GM15510 (cell line): ENCODE measurements around the gene ARFIP1.

Experiments
- POLR2A ChIP-seq: IDR thresholded peaks from 3 replicates; pipeline ENCODE4 v1.6.1; 2011; ENCODE audit warnings: borderline replicate concordance; ENCODE audit not compliant: insufficient read length; ENCODE audit errors: extremely low read depth

The ARFIP1 gene, protein sequence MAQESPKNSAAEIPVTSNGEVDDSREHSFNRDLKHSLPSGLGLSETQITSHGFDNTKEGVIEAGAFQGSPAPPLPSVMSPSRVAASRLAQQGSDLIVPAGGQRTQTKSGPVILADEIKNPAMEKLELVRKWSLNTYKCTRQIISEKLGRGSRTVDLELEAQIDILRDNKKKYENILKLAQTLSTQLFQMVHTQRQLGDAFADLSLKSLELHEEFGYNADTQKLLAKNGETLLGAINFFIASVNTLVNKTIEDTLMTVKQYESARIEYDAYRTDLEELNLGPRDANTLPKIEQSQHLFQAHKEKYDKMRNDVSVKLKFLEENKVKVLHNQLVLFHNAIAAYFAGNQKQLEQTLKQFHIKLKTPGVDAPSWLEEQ

DNA sequence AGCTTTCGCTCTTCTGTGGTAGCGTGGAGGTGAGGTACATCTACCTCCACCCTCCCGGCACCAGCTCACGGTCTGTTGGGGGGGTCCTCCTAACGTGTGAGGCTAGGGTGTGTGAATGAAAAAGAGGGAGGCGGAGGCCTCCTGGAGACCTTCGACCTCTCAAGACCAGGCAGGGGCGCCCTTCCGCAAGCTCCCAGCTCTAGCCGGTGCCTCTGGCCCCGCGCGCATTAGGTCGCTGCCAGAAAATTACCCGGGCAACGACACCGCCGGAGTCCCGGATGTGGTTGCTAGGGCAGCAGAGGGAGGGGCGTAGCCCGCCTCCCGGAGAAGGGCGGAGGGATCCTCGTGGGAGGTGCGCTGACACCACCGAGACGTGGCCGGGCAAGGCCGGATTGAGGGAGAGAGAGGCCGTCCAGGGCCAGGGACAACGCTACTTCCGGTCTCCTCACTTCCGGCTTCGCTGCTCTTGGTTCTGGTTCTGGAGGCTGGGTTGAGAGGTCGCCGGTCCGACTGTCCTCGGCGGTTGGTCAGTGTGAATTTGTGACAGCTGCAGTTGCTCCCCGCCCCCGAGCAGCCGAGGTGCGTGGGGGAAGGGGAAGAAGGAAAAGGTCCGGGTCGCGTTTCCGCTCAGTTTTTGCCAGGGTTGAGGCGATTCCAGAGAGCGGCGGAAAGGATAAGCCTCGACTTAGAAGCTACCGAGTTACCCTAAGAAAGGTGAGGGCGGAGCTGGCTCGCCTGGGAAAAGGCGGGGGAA is at the start of gene ARFIP1, which contains the start of gene TIGD4:
ARFIP1 (plus strand) TSS at position 442 of the 754 bp plus-strand sequence. CDS start 49,680 bp downstream, outside the sequence.
TIGD4 (minus strand) TSS at position 218 of the 754 bp plus-strand sequence. CDS start 8,726 bp downstream, outside the sequence.
- peak; percentile 75 for TF ChIP-seq POLR2A

DNA sequence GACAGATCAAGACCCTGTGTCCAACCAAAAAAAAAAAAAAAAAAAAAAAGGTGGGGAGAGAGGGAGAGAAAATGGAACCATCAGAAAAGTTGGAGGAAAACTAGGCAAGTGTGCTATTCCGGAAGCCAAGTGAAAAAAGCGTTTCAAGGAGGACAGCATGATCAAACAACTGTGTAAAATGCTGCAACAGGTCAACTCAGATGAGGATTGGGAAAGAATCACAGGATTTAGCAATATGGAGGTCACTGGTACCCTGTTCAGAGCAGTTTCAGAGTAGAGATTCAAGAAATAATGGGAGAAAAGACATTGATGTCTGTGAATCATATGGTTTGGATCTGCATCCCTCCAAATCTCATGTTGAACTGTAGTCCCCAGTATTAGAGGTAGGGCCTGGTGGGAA is 47.8 kb upstream of the ARFIP1 start:
- TF ChIP-seq POLR2A, result no peak

DNA sequence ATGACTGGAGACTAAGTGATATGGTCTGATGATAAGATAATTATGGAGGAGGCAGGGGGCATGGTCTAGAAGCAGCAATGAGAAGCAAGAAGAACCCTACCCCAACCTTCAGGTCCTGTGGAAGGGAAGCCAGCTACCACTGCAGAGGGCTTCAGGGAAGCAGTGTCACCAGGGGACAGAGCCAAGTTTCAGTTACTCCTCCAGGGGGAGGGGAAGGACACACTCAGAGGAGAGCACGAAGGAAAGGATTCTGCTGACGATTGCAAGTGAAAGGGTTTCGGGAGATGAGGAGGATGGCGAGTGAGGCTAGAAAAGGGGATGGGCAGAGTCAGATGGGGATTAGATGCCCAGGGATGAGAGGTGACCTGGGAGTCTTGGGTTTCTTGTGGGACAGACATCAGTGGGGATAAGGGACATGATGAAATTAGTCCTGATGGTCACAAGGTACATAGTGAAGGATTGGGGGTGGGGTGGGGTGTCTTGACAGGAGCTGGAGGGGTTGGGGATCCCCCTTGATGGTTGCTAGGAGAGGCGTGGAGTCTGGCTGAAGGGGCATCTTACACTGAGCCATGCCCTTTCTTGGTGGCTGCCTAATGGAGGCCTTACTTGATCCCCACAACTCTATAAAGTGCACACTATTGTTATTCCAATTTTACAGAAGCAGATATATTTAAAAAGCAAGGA is 45.6 kb upstream of the ARFIP1 start:
- no peak for TF ChIP-seq POLR2A

DNA sequence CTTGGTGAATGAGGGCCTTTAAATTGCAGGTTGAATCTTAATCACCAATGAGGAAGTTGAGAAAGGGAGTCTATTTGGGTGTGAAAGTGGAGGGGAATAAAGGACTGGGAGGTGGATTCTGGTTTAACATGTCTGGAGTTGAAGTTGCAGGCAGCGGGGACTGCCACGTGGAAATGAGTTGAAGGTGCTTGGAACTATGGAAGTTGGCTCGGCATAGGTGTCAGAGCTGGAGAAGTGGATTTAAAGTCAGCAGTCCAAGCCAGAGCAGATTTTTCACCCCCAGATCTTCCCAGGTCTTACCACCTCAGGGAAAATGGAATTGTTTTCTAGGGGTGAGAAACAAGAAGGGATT is 45.1 kb upstream of the ARFIP1 start:
- TF ChIP-seq POLR2A, result no peak

DNA sequence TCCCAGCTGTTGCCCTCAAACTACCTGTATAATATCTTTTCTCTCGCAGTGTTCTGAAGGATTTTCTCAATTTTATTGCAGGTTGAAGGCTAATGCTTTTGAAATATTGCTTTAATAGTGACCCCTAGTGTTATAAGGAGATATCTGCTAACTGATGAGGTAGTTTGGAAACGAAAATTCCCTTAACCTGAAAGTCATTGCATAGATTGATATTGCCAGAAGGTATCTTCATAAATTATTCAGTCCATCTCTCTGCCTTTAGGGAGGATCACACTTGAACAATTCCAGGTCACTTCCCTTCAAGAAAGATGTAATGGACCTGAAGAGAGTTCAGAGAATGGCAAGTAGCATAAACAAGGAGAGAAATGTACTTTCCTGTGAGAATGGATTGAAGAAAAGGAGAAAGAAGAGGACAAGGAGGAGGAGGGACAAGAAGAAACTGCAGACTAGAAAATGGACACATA is 44.3 kb upstream of the ARFIP1 start:
- no peak for TF ChIP-seq POLR2A

DNA sequence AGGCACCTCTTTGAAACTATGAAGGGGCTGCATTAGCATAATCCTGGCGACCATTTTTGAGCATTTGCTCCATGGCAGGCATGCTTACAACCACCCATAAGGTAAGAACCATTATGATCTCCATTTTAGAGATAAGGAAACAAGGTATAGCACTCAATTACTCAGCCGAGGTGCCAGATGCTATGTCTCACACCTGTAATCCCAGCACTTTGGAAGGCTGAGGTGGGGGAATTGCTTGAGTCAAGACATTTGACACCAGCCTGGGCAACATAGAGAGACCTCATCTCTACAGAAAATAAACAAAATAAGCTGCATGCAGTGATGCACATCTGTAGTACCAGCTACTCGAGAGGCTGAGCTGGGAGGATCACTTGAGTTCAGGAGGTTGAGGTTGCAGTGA is 43.8 kb upstream of the ARFIP1 start:
- no peak for TF ChIP-seq POLR2A

DNA sequence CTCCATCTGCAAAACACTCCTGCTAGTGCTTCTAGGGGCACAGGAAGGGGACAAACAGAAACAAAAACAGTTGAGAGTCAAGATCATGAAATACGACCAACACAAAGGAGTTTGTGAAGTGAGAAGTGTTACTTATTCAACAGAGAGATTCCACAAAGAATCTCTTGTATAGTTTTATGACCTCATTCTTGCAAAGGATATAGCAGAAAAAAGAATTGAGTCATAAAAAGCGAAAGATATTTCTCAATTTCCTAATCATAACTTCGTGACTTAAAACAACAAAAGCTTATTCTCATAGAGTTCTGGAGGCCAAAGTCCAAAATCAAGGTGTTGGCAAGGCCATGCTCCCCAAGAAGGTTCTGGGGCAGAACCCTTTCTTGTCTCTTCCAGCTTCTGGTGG is 40.9 kb upstream of the ARFIP1 start:
- no peak for TF ChIP-seq POLR2A

DNA sequence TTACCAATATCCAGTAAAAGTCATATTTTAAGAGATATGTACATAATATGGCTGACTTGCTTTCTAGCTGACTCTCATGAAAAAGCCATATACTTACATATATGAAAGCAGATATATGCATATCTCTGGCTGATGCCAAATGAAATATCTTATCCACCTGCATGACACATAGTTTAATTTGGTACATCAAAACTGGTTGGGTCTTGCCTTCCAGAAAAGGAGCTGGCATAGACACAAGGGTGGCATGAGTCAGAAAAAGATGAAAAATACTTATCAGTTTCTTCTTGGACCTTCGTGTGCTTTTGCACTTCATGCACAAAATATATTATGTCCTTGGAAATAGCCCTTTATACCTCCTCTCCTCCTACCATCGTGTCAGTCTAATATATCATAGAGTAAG is 32.3 kb upstream of the ARFIP1 start:
- TF ChIP-seq POLR2A, result no peak

DNA sequence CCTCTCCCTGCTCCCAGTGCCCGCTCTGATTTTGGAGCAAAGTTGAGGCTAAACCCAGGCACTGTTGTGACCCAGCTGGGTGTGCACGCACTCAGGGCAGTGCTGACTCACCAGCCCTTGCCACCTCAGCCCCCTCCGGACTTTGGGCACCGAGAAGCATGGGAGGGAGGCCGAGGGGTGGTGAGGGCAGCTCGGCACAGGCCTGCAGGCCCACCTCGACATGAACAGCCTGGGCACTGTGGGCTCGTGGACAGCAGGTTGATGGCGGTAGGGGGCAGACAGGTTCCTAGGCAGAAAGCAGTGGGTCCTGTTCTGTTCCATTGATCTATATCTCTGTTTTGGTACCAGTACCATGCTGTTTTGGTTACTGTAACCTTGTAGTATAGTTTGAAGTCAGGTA is 31.1 kb upstream of the ARFIP1 start:
- no peak for TF ChIP-seq POLR2A

DNA sequence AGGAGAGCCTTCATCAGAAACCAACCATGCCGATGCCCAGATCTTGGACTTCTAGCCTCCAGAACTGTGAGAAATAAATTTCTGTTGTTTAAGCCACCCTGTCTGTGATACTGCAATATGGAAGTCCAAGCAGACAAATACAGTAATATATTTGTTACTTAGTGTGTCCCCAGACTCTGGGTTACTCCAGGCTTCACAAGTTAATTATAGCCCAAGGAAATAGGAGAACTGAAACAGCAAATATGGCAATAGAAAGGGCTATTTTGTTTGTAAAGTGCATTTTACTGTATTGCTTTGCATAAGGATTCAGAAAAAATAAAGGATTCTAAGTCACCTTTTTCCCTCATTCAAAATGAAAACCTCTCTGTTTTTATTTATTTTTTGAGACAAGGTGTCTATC is 16.0 kb upstream of the ARFIP1 start:
- no peak for TF ChIP-seq POLR2A

DNA sequence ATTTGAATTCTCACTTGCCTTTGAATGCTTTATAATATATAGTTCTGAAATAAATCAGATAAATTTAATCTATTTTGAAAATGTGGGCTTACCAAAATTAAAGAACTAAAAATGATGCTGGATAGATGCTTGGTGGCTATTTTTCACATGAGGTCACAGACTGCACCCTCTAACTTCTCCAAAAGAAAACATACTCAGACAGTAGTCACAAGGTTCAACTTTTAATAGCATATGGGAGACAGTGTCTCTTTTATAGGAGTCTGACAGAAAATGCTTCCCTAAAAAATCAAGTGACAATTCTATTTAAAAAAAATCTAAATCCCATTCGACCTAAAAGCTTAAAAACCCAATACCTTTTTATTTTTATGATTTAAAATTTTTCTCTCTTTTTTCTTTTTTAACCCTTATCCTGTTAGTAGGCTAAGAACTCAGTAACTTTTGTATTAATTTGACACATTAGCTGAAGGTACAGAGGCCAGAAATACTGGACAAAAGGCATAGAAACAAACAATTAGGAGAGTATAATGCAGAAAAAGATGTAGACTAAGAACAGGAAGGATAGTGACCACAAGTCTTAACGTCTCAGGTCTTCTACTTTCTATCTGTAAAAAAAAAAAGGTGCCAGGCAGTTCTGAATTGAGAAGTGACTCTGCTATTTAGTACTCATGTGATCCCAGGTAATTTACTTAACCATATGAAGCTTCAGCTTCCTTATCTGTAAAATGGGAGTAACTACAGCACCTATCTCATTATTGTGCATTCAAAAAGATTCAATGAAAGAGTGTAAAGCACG is 7.8 kb upstream of the ARFIP1 start:
- TF ChIP-seq POLR2A, result no peak

DNA sequence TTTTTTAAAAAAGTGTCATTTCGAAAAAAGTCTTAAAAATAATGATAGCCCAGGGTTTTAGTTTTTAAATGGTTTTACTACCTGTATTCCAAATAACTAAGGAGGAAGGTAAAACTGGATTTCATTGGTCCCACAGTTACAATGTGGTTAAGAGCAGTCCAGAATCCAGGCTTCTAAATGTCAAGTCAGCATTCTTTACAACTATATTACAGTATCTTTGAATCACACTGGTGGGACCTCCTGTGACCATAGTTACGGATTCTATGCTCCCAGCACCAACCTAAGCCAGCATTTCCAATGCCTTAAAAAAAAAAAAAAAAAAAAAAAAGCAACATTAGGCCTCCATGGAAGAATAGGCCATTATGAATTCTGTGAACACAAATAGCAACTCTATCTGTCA is 6.4 kb upstream of the ARFIP1 start:
- TF ChIP-seq POLR2A, result no peak

DNA sequence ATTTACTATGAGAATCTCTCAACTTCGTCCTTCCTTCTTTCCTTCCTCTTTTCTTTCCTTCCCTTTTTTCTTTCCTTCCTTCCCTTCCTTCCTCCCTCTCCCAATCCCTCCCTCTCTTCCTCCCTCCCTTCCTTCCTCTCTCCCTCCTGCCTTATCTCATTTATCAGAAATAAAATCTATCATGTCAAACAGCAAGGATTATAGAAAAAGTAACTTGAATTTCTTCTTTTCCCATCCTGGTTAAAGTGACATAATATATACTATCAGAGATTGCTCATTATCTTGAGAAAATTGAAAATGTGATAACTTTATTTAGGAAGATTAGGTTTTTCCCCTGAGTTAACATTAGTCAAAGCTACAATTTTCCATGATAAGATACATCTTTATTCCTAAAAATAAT is 5.8 kb upstream of the ARFIP1 start:
- TF ChIP-seq POLR2A, result no peak

DNA sequence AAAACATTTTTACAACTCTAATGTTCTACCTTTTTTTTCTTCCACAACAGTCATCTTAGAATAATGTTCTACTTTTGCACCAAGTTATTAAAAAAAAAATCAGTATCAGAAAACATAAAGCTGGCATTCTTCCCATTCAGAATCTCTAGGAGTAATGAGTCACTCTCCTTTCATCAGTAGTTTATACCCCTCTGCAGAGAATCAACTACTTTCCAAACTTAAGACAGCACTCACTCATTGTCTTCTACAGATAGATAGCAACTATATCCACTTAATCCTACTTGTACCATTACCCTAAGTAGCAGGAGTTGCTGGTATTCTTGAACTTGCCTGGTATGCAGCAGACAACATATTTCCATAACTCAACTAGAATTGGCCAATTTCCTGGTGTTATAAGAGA is 3.4 kb upstream of the ARFIP1 start:
- TF ChIP-seq POLR2A, result no peak
